ENCODE results near the gene WWOX.

Gene WWOX

GRCh38 chr16:79053577-79053976, 954.1 kb downstream of the WWOX start:
- DNase-seq: no peak

DNA sequence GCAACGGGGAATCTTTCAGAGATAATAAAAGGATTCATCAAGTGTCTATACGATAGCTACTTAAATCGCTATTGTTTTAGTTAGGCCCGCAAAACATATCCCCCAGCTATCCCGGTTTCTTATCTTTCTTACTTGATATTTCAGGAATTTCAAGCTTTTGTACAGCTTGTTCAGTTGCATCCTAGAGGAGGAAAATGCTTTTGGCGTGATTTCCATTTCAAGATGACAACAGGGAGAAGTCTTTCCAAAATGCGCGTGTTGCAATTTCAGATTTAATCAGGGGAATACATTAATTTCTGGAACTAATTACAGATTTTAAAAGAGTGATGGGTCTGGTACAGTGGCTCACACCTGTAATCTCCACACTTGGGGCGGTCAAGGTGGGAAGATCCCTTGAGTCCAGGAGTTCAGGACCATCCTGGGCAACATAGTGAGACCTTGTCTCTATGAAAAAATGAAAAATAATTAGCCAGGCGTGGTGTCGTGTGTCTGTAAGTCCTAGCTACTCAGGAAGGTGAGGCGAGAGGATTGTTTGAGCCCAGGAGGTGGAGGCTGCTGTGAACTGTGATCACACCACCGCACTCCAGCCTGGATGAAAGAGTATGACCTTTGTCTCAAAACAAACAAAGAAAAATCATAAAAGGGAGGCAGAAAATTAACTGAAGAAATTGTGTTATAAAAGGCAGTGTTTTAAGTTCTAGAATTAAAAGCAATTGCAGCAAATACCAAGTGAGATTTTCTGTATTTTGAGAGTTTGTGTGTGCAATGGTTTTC, 954.9 kb downstream of the WWOX start:
- DNase-seq: no peak

DNA sequence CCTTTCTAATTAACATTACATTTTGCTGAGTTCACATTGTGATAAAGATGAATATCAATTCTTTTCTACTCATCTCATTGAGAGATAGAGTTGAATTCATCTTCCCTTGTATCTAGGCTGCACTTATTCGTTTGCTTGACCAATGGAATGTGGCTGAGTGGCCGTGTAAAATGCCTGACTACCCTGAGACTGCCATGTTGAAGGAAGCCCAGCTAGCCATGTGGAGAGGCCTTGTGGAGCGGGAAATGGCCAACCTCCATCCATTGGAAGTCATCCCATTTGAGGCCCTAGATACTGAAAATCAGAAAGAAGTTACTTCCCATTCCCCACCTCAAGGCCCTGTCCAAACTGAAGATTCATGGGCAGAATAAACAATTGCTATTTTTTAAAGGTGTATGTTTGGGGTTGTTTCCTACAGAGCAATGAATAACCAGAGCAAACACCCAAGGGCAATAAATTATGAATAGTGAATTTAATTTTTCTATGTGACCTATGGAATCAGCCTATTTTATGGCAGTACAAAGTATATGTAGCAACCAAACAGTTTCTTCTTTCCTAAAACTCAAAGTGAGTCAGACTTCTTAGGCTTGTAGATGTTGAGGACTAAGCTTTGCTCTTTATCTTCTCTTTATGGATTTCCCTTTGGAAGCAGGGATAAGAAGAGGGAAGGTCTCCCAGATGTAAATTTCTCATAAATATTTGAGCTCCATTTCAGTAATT, 956.0 kb downstream of the WWOX start:
- no peak for DNase-seq

GRCh38 chr16:79061181-79061580, 961.7 kb downstream of the WWOX start:
- no peak for DNase-seq

DNA sequence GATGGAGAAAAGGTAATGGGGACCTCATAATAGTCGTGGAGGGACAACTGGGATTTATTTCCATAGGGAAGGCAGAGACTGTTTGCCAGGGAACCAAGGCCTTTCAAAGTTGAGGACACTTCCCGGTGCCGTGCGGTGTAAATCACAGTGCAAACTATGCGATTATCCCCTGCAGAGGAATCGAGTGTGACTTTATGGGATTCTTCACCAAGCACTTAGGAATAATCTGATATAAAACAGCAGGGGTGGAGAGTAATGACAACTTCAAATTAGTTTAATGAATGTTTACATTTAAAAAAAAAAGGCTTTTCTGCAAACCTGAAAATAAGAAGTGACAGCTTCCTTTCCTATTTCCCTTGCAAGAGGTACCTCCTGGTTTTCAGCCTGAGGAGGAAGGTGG, 962.9 kb downstream of the WWOX start:
- DNase-seq: no peak

DNA sequence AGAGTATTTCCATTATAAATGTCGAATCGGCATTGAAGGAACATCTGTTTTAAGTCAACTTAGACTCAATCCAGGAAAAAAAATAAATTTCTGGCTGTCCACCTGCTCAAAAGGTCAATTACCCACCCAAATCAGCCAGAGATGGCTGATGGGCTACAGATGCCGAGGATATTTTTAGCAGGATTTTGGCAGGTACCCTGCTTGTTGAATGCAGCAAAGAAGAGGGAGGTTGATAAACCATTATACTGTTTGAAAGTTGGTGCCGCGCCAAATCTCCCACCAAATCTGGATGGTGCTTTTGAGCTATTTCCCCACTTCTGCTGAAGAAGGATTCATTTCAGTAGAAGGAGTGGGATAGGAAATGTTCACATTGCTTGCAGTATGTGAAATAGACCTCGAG, 963.4 kb downstream of the WWOX start:
- no peak for DNase-seq

- no peak for DNase-seq
These were observed 965.0 kb downstream of the WWOX start for GRCh38 chr16:79064256-79064972.

DNA sequence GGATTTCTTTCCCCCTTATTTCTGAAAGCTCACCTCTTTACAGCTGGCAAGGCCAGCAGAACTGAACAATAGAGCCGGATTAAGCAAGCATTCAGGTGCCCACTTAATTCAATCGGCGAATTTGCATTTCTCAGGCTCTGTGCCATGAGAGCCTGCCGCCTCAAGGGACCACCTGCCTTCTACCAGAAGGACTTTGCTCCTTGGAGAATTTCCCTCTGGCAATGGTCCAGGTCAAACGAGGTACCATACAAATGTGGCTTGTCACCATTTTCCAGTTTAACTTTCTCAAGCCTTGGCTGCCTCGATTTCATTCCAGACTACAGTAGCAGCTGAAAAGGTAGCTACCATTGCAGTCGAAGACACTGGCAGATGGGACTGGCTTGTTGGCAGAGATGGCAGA, 967.1 kb downstream of the WWOX start:
- DNase-seq: no peak

DNA sequence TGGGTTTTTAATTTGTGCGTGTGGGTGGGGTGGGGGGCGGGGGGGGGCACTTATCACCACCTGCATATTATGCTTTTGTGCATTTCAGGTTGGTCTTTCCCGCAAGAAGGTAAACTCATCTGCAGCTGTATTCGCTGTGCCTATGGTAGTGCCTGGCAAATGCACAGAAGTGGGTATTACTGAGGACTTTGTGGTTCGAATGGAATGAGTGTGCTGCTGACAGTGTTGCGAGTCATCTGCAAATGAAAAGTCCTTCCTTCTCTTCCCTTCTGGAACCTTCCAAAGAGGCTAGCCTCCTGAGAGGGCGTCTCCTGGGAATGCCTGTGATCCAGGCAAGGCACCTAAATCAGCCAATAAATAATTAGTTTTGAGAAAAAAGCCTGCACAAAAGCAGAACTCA, 968.1 kb downstream of the WWOX start:
- no peak for DNase-seq

- DNase-seq: no peak
These were observed 969.7 kb downstream of the WWOX start for GRCh38 chr16:79069121-79069520.

GRCh38 chr16:79069633-79070032, 970.2 kb downstream of the WWOX start:
- DNase-seq: no peak

DNA sequence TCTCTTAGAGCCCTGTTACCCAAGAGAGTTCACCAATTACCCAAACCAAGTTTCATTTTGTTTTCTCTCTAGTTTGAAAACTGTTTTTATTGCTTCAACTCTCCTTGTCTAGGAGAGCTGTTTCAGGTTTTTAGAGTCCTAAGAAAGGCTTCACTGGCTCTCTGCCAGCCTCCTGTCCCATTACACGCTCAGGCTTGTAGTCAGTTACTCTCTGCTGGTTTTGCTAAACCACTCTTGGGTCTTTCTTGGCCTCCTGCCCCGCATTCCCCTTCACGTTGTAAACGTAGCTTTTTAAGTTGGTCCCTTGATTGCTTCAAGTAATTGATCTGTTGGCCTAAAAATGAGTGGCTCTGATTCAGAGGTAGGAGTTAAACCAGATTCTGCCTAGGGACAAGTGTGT, 972.0 kb downstream of the WWOX start:
- DNase-seq: no peak

- no peak for DNase-seq
These were observed 973.1 kb downstream of the WWOX start for GRCh38 chr16:79072517-79072916.

DNA sequence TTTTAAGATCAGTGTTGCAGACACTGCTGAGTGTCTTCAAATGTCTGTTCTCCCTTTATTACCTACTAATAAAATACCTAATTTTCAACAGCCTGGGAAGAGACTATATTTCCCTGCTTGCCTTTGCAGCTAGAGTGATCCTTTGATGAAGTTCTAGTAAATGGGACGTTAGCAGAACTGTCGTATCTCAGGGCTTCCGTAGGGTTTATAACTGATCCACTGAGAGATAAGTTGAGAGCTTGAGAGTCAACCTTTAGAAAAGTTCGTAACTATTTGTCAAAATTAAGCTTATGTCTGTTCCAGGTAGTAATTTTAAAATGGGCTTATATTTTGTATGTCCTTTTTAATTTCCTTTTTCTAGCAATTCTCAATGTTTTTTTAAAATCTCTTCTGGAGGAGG, 974.1 kb downstream of the WWOX start:
- no peak for DNase-seq

DNA sequence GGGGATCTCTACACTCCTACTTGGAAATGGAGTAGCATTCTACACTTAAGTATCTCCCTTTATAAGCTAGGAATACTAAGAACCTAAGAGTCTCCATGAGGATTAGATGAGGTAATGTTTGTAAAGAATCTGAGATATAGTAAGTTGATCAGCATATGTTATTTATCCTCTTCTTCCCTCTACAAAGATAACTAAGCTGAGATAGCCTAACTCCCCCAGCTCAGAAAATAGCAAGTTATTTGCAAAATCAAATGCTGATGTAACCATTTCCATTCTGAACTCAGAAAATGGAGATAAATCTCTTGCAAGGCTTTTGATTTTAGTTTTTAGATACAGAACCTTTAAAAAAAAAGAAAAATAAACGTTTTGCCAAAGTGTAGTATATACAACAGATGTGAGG, 975.1 kb downstream of the WWOX start:
- DNase-seq: no peak

GRCh38 chr16:79074951-79075350, 975.5 kb downstream of the WWOX start:
- no peak for DNase-seq

DNA sequence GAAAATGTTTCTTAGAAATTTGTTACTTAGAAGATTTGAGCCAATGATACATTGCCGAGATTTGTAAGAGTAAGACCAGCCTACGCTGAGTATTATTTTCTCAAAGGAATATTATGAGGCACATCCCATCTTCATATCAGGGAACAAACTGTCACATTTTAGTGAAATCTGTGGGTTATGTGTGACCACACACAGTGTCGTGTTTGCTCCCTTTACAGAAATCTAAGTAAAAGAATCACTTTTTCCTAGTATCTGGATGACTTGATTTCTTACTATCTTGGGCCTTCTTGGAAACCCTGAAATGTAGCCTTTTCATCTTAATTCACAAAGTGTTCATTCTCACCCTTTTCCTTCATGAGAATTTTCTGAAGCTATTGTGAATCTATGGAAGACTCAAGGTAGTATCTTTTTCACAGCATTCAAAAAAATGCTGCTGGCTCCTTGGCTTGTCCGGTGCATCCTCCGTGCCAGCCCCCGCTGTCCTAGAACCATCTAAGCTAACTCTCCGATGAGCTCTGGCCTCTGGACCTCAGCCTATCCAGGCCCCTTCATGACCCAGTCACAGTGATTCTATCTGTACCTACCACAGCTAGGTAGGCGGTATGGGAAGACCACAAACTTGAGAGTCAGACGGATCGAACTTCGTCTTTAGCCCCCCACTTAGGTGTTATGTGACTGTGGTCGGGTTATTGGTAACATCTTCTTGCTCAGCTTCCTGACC, 976.8 kb downstream of the WWOX start:
- no peak for DNase-seq

DNA sequence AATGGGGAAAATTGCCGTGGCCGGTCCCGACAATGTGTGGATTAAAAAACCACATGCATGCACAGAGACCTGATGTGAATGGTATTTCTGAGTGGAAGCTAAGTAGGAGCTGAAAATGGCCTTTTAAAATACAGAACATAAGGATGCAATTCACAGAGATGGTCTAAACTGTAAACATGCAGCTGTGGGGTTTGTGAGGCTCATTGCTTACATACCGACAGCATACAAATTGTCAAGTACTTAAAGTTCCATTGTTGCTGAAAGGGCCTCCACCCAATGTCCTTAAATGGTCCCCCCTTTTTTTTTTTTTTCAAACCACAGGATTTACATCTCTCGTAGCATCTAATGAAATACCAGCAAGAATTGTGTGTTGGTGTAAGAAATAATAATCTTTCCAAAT, 977.9 kb downstream of the WWOX start:
- DNase-seq: no peak

DNA sequence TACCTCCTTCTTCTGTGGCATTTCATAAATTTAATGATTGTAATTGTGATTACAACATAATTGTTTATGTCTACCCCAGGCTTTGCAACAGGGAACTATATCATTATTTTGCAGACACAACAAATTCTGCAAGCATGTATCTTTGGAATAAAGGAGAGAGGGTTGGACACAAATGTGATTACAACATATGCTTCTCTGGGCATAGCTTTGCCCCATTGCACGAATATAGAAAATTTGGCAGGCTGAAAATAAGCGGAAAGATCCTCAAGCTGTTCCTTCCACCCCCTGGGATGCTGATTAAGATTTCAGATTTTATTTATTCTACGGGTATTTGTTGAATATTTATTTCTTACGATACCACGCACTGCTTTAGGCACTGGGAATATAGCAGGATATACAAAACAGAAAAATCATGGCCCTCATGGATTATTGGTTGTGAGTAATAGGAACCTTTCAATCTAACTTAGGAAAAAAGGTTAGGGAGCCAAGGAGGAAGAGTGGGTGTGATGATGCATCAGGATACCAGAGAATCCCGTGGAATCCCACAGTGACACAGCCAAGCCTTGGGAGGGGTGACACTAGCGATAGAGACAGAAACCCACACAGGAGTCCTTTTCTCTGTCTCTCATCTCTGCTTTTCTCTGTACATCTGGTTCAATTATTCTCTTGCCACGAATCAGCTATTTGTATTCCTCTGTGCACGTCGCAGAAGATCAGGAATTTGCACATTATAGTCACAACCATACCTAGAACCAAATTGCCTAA, 980.4 kb downstream of the WWOX start:
- no peak for DNase-seq

GRCh38 chr16:79081297-79082066, 982.0 kb downstream of the WWOX start:
- no peak for DNase-seq

DNA sequence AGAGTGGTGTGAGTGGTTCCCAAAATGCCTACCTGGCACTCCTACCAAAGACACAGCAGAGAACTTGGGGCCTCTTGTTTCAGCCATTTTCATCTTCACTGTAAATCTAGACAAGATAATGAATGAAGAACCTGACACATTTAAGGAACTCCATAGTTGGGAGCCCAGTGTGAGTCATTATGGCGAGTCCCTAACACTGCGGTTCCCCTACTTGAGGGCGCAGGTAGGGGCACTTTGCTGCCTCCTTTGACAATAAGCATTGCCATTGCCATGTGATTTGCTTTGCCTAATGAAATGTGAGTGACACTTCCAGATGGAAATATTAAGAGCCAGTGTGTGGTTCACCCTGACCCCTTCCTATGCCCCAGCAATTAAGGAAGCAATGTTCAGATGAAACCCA, 983.5 kb downstream of the WWOX start:
- DNase-seq: no peak
